ENCODE data around the gene KCTD2. TPM values are rescaled to one million over a fixed set of nuclear protein-coding genes. Genes with fewer than 3 reads are reported as not detected.

Gene KCTD2
- total and polyA plus RNA-seq, 2 of the 13 experiments (the other 11 are each of a cell fraction or from before 2014, with no cell fraction given): 28.3 to 32.6 TPM

GRCh38 chr17:75006653-75007052, 40.4 kb upstream of the KCTD2 start (continued):
- peak; percentile 96 for TF ChIP-seq SMC3 (IDR thresholded peaks at IDR 0.05; ENCODE audit: low read length)
- TF ChIP-seq ARHGAP35 (CRISPR knock-in tag; IDR thresholded peaks at IDR 0.05; ENCODE audit: borderline replicate concordance): no peak
- 0 out of 2 replicates have a peak, but pooled peaks have one; percentile 23 for TF ChIP-seq ERF (CRISPR knock-in tag; IDR thresholded peaks at IDR 0.05)
- TF ChIP-seq ZBTB14 (CRISPR knock-in tag; IDR thresholded peaks at IDR 0.05): no peak
- peak; percentile 22; the same call in 1 of the 2 replicates for TF ChIP-seq ZNF687 (CRISPR knock-in tag; IDR thresholded peaks at IDR 0.05)
- peak; percentile 40; the same call in 1 of the 2 replicates for TF ChIP-seq FOXA3 (CRISPR knock-in tag; IDR thresholded peaks at IDR 0.05)
- TF ChIP-seq ELF3 (CRISPR knock-in tag; IDR thresholded peaks at IDR 0.05): 0 out of 2 replicates have a peak, but pooled peaks have one; percentile 24
- 0 out of 2 replicates have a peak, but pooled peaks have one; percentile 7 for TF ChIP-seq ETV5 (CRISPR knock-in tag; IDR thresholded peaks at IDR 0.05; ENCODE audit: borderline replicate concordance)
- TF ChIP-seq CEBPZ (IDR thresholded peaks at IDR 0.05; ENCODE audit: low read length): no peak
- TF ChIP-seq MEIS2 (CRISPR knock-in tag; IDR thresholded peaks at IDR 0.05): 0 out of 2 replicates have a peak, but pooled peaks have one; percentile 14
- no peak for TF ChIP-seq PPARG (CRISPR knock-in tag; conservative IDR thresholded peaks at IDR 0.05)
- TF ChIP-seq CTCF (CRISPR knock-in tag; IDR thresholded peaks at IDR 0.05): peak; percentile 83
- 0 out of 2 replicates have a peak, but pooled peaks have one; percentile 13 for TF ChIP-seq MED1 (CRISPR knock-in tag; IDR thresholded peaks at IDR 0.05)
- no peak for TF ChIP-seq NCOR1 (IDR thresholded peaks at IDR 0.05; ENCODE audit: borderline replicate concordance, low read length)
- TF ChIP-seq STAG1 (CRISPR knock-in tag; IDR thresholded peaks at IDR 0.05): peak; percentile 92
- TF ChIP-seq FOSL2 (CRISPR knock-in tag; IDR thresholded peaks at IDR 0.05): 0 out of 2 replicates have a peak, but pooled peaks have one; percentile 12
- TF ChIP-seq EEA1 (CRISPR knock-in tag; IDR thresholded peaks at IDR 0.05; ENCODE audit: borderline replicate concordance): no peak
- TF ChIP-seq TEAD3 (CRISPR knock-in tag; optimal IDR thresholded peaks at IDR 0.05; ENCODE audit: borderline replicate concordance): peak; percentile 51
- TF ChIP-seq SAP130 (CRISPR knock-in tag; IDR thresholded peaks at IDR 0.05; ENCODE audit: low read depth): peak; percentile 14; the same call in 1 of the 2 replicates
- TF ChIP-seq ZNF143 (CRISPR knock-in tag; IDR thresholded peaks at IDR 0.05): no peak
- no peak for TF ChIP-seq CREBL2 (CRISPR knock-in tag; IDR thresholded peaks at IDR 0.05; ENCODE audit: borderline replicate concordance)

Data from HepG2 (cell line).